Chondrocyte (in vitro differentiated cells): ENCODE results near the gene CDV3. TPM values are rescaled to one million over a fixed set of nuclear protein-coding genes. Genes with fewer than 3 reads are reported as not detected.

Experiments used
- DNase-seq: peaks from one replicate; pipeline ENCODE4 v3.0.0; 2021; ENCODE audit warnings: mixed read lengths, low spot score
- H3K27ac Mint-ChIP-seq: one replicate; pipeline ENCODE4 v1.8.0; 2021; ENCODE audit warnings: mild to moderate bottlenecking, moderate library complexity, mixed read lengths; ENCODE audit not compliant: unreplicated experiment
- H3K27me3 Mint-ChIP-seq: 2 replicates; pipeline ENCODE4 v1.8.0; 2021; ENCODE audit warnings: low read depth, mixed read lengths
- H3K36me3 Mint-ChIP-seq: 2 replicates; pipeline ENCODE4 v1.8.0; 2021; ENCODE audit warnings: low read depth, mixed read lengths
- H3K4me1 Mint-ChIP-seq: 2 replicates; pipeline ENCODE4 v1.8.0; 2021; ENCODE audit warnings: low read depth, mild to moderate bottlenecking, mixed read lengths
- H3K4me3 Mint-ChIP-seq: one replicate; pipeline ENCODE4 v1.8.0; 2021; ENCODE audit warnings: mild to moderate bottlenecking, moderate library complexity, mixed read lengths; ENCODE audit not compliant: unreplicated experiment
- H3K9me3 Mint-ChIP-seq: 2 replicates; pipeline ENCODE4 v1.8.0; 2021; ENCODE audit warnings: low read depth, mixed read lengths
- total RNA-seq: library from RNA; stranded (reverse); gene quantifications from 3 replicates; pipeline ENCODE4 v1.2.1, GENCODE V29; 2021
- TF ChIP-seq, protein P1 (sequence below): fragments of 200-600 bp; sonication (generic); IDR thresholded peaks from 2 replicates; pipeline ENCODE4 v1.5.0; 2021; ENCODE audit warnings: antibody characterized with exemption, mild to moderate bottlenecking, moderate library complexity

Gene CDV3
- total RNA-seq, 1 donor from 2014 or later = 184 TPM

DNA sequence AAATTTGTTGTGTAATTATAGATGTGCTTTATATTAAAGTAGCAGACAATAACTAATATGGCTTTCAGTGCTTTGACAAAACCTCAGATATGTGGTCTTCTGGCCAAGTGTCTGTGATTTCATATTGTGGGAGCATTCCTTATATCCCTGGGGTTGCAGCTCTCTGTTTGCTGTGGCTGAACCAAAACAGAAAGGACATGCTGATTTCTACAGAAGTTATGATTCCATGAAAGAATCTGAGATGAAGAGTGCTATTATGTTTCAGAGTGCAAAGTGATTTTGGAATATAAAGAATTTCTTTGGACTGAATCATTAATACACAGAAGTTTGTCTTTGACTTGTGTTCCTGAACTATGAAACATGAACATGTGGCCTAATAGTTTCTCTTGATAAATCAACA, 36.5 kb downstream of the CDV3 start:
- Mint-ChIP-seq H3K36me3 (peaks cover 9% of the 10 kb centered on the region), H3K4me3 (no peak overlapping the region), H3K4me1 (peaks cover 8% of the 10 kb centered on the region), H3K27ac (peak overlapping the region; percentile 61), H3K27me3 (no peaks in the 10 kb centered on the region), H3K9me3 (no peaks in the 10 kb centered on the region)
- DNase-seq = no peak
- TF ChIP-seq, protein P1, sequence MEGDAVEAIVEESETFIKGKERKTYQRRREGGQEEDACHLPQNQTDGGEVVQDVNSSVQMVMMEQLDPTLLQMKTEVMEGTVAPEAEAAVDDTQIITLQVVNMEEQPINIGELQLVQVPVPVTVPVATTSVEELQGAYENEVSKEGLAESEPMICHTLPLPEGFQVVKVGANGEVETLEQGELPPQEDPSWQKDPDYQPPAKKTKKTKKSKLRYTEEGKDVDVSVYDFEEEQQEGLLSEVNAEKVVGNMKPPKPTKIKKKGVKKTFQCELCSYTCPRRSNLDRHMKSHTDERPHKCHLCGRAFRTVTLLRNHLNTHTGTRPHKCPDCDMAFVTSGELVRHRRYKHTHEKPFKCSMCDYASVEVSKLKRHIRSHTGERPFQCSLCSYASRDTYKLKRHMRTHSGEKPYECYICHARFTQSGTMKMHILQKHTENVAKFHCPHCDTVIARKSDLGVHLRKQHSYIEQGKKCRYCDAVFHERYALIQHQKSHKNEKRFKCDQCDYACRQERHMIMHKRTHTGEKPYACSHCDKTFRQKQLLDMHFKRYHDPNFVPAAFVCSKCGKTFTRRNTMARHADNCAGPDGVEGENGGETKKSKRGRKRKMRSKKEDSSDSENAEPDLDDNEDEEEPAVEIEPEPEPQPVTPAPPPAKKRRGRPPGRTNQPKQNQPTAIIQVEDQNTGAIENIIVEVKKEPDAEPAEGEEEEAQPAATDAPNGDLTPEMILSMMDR = no peak

DNA sequence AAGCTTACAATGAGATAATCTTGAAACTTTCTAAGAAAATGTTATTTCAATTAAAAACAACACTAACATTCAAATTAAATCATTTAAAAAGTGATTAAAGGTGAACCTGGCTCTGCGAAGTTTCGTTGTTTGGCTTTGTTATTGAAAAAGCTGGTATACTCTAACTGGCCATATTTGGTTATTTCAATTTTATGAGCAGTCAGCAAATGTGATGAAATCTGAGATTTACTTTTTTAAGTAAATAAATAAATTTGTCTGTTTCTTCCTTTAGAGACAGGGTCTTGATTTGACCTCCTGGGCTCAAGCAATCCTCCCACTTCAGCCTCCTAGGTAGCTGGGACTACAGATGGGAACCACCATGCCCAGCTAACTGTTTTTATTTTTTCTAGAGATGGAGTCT, 38.0 kb downstream of the CDV3 start:
- Mint-ChIP-seq H3K27me3 (no peaks in the 10 kb centered on the region), H3K4me3 (no peak overlapping the region), H3K36me3 (peaks cover 10% of the 10 kb centered on the region), H3K9me3 (no peaks in the 10 kb centered on the region), H3K27ac (no peak overlapping the region), H3K4me1 (peaks cover 8% of the 10 kb centered on the region)
- no peak for DNase-seq
- TF ChIP-seq, protein P1 = no peak

DNA sequence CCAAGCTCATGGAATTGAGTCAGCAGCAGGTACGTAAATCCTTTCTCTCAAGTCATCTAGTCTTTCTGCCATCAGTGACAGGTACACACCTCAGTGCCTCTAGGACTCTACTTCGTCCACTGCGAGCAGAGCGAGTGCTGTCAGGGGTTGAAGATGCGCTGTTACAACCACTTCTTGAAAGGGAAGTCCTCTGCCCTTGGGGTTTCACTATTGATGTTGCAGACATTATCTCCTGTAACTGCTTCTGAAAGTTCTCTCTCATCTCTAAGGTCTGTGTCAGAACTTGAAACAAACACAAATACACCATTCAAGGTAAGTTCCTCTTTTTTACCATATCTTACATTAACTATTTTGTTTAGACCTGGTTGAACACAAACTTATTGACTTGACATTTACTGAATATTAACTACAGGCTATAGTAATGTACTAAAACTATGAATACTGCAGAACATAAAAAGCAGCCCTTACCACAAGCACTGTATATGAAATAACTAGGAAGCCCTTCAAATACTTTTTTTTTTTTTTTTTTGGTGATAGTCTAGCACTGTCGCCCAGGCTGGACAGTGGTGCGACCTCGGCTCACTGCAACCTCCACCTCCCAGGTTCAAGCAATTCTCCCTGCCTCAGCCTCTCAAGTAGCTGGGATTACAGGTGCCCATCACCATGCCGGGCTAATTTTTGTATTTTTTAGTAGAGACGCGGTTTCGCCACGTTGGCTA, 46.7 kb downstream of the CDV3 start:
- Mint-ChIP-seq H3K36me3 (peaks cover 25% of the 10 kb centered on the region), H3K27ac (no peak overlapping the region), H3K27me3 (no peaks in the 10 kb centered on the region), H3K9me3 (no peaks in the 10 kb centered on the region), H3K4me3 (no peak overlapping the region), H3K4me1 (no peaks in the 10 kb centered on the region)
- no peak for DNase-seq
- TF ChIP-seq, protein P1 = no peak

DNA sequence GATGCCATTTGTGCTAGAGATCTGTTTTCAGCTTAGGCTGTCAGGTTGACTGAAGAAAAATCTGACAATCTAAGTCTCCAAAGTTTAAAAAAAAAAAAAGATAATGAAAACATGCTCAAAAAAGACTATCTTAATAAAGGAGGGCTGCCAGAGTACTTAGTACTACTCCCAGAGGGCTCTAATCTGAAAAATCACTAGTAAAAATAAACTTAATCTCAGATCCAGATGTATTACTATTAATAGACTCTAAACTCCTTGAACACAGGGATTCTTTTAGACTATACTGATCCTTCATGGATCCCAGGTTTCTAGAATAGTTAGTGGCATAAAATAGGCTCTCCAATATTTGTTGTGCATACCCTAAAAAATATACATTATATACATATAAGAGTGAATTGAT, 54.3 kb downstream of the CDV3 start:
- no peaks in the 10 kb centered on the region for H3K27me3 Mint-ChIP-seq
- H3K36me3 Mint-ChIP-seq = peaks cover 16% of the 10 kb centered on the region
- no peak for DNase-seq
- H3K9me3 Mint-ChIP-seq = no peaks in the 10 kb centered on the region
- H3K27ac Mint-ChIP-seq = no peak overlapping the region
- no peaks in the 10 kb centered on the region for H3K4me1 Mint-ChIP-seq
- H3K4me3 Mint-ChIP-seq = no peak overlapping the region
- TF ChIP-seq, protein P1 = no peak

DNA sequence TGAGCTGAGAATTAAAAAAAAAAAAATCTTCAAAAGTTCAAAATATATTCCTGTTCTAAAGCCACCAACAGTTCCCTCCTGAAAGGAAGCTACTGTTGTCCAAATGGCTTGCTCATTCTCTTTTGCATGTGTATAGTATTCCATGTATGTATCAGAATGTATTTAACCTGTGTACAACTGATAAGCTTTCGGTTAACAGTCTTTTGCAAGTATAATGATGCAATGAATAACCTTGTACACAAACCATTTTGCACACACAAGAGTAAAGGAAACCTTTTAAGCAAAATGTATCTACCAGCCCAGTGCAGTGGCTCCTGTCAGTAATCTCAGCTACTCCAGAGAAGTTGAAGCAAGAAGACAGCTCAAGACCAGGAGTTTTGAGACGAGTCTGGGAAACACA, 55.7 kb downstream of the CDV3 start:
- H3K27ac Mint-ChIP-seq = no peak overlapping the region
- H3K9me3 Mint-ChIP-seq = no peaks in the 10 kb centered on the region
- H3K36me3 Mint-ChIP-seq = peaks cover 19% of the 10 kb centered on the region
- TF ChIP-seq, protein P1 = no peak
- no peaks in the 10 kb centered on the region for H3K4me1 Mint-ChIP-seq
- H3K27me3 Mint-ChIP-seq = no peaks in the 10 kb centered on the region
- DNase-seq = no peak
- no peak overlapping the region for H3K4me3 Mint-ChIP-seq
